Measurements from ENCODE around the gene LAMP1.
"Not testable (repeated sequence)": the region's sequence is repeated elsewhere in the genome, so short reads cannot be mapped to it uniquely, and the experiment has no call there.

LAMP1 gene, protein sequence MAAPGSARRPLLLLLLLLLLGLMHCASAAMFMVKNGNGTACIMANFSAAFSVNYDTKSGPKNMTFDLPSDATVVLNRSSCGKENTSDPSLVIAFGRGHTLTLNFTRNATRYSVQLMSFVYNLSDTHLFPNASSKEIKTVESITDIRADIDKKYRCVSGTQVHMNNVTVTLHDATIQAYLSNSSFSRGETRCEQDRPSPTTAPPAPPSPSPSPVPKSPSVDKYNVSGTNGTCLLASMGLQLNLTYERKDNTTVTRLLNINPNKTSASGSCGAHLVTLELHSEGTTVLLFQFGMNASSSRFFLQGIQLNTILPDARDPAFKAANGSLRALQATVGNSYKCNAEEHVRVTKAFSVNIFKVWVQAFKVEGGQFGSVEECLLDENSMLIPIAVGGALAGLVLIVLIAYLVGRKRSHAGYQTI

DNA sequence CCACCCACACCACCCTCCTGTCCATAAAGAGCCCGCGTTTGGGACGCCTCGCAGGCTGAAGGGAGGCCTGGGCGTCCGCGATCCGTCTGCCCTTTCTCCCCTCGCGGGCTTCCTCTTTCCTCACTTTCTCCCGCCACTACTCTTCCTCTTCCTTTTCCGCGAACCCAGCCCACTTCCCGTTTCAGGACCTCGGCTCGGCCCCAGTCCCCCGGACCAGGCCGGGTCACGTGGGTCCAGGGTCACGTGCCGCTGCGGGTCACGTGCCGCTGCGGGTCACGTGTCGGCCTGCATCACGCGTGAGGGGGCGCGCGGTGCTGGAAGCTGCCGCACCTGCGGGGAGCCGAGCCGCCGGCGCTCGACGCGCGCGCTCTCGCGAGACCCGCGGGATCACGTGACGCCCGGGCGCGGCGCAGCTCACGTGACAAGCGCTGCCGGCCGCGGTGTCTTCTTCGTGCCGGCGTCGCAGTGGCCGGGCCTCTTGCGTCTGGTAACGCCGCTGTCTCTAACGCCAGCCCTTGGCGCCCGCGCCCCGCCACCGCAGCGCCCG, at the start of gene LAMP1:
Gene LAMP1, plus strand, starts transcription at position 417 of the 547 bp plus-strand sequence. CDS start 196 bp downstream, outside the sequence.
- H3K9me3 ChIP-seq (ENCODE audit: control insufficient read depth in 1 of 2, low read length in 2 of 2) = no peaks in the 10 kb centered on the region
- peaks cover 3 to 8% of the 10 kb centered on the region in 2 donors for H3K27me3 ChIP-seq (ENCODE audit: control insufficient read depth in 1 of 2, insufficient read depth in 2 of 2, low read length in 2 of 2)
- H3K9ac ChIP-seq (ENCODE audit: low read depth in 1 of 2, low read length in 2 of 2) = peak within 1 kb of the TSS; percentile 75 to 95
- H3K27ac ChIP-seq (ENCODE audit: low read depth, low read length) = peak within 1 kb of the TSS; percentile 67
- no peaks in the 10 kb centered on the region for H3K36me3 ChIP-seq (ENCODE audit: control insufficient read depth in 1 of 2, insufficient read depth in 2 of 2, low read length in 2 of 2)
- peak within 1 kb of the TSS; percentile 94 for H3K4me3 ChIP-seq (ENCODE audit: low read depth in 1 of 2, low read length in 2 of 2)
- H3K4me1 ChIP-seq (ENCODE audit: control insufficient read depth in 1 of 2, insufficient read depth in 2 of 2, low read length in 2 of 2) = peaks cover 2 to 15% of the 10 kb centered on the region in 2 donors

DNA sequence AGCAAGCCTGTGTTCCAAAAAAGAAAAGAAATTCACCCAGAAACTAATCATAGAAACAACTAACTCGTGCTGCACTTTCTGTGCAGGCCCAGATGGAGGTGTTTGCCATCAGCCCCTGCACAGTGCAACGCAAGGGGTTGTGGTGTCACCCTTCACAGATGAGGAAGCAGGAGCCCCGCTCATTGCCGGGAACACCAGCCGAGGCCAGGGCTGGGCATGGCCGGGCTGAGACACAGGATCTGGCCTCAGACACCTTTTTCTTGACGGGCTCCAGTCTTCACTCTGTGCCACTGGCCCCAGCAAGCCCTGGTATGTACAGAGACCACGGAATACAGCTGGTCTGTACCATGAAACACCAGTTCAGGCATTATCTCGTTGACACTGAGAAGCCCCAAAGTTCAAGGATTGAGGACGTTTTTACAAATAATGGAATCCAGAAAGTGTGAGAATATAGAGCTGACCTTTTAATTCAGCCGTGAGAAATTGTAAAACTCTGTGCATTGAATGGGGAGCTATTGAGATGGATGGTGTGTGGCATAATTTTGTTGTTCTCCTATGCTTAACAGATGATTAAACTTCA, 44.4 kb upstream of the LAMP1 start:
- H3K4me3 ChIP-seq (ENCODE audit: low read depth in 1 of 2, low read length in 2 of 2) = no peak overlapping the region
- H3K4me1 ChIP-seq (ENCODE audit: control insufficient read depth in 1 of 2, insufficient read depth in 2 of 2, low read length in 2 of 2) = no peaks in the 10 kb centered on the region
- H3K27ac ChIP-seq (ENCODE audit: low read depth, low read length) = no peak overlapping the region
- no peaks in the 10 kb centered on the region for H3K27me3 ChIP-seq (ENCODE audit: control insufficient read depth in 1 of 2, insufficient read depth in 2 of 2, low read length in 2 of 2)
- H3K9me3 ChIP-seq (ENCODE audit: control insufficient read depth in 1 of 2, low read length in 2 of 2) = no peaks in the 10 kb centered on the region
- no peak overlapping the region for H3K9ac ChIP-seq (ENCODE audit: low read depth in 1 of 2, low read length in 2 of 2)
- peaks cover 45 to 90% of the 10 kb centered on the region in 2 donors for H3K36me3 ChIP-seq (ENCODE audit: control insufficient read depth in 1 of 2, insufficient read depth in 2 of 2, low read length in 2 of 2)

DNA sequence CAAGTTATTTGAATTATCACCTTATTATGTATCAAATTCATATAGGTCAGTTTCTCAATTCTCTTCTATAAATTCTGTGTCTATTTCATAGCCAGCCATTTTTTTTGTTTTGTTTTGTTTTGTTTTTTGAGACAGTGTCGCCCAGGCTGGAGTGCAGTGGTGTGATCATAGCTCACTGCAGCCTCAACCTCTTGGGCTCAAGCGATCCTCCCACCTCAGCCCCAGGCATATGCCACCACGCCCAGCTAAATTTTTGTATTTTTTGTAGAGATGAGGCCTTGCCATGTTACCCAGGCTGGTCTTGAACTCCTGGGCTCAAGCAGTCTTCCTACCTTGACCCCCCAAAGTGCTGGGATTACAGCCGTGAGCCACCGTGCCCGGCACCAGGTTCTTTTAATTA, 39.1 kb upstream of the LAMP1 start:
- H3K9me3 ChIP-seq (ENCODE audit: control insufficient read depth in 1 of 2, low read length in 2 of 2); H3K9ac ChIP-seq (ENCODE audit: low read depth in 1 of 2, low read length in 2 of 2); H3K27me3 ChIP-seq (ENCODE audit: control insufficient read depth in 1 of 2, insufficient read depth in 2 of 2, low read length in 2 of 2); H3K4me3 ChIP-seq (ENCODE audit: low read depth in 1 of 2, low read length in 2 of 2); H3K27ac ChIP-seq (ENCODE audit: low read depth, low read length); H3K4me1 ChIP-seq (ENCODE audit: control insufficient read depth in 1 of 2, insufficient read depth in 2 of 2, low read length in 2 of 2): not testable (repeated sequence)
- peaks cover 39 to 79% of the 10 kb centered on the region in 2 donors for H3K36me3 ChIP-seq (ENCODE audit: control insufficient read depth in 1 of 2, insufficient read depth in 2 of 2, low read length in 2 of 2)

DNA sequence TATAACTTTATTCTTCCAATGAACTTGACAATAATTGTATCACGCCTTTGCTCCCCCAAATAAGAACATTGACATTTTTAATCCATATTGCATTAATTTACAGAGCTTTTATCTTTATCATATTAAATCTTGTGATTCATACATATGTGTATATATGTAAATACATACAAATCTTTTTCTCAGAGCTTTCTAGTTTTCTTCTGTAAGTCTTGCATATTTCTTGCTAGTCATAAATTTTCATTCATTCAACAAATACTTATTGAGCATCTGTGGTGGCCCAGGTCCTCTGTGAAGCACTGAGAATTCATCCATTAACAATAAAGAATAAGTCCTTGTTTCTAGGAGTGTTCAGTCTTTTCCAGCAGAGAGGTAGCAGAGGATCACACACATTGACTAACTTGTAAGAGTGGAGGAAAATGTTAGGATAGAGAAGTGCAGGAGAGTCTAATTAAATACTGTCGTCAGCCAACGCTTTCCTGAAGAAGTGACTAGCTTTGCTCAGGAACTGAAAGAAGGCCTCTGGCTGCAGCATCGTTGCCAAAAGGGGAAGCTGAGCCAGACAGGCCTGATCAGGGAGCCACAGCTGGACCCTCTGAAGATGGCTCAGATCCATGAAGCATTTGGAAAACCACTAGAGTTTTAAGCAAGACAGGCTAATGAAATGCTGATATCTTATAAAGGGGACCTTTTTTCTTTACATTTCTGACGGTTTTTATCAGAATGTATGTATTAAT, 38.6 kb upstream of the LAMP1 start:
- Histone ChIP-seq H3K4me1 (ENCODE audit: control insufficient read depth in 1 of 2, insufficient read depth in 2 of 2, low read length in 2 of 2) (no peaks in the 10 kb centered on the region), H3K9me3 (ENCODE audit: control insufficient read depth in 1 of 2, low read length in 2 of 2) (no peaks in the 10 kb centered on the region), H3K4me3 (ENCODE audit: low read depth in 1 of 2, low read length in 2 of 2) (no peak overlapping the region), H3K9ac (ENCODE audit: low read depth in 1 of 2, low read length in 2 of 2) (no peak overlapping the region), H3K36me3 (ENCODE audit: control insufficient read depth in 1 of 2, insufficient read depth in 2 of 2, low read length in 2 of 2) (peaks cover 39 to 78% of the 10 kb centered on the region in 2 donors), H3K27me3 (ENCODE audit: control insufficient read depth in 1 of 2, insufficient read depth in 2 of 2, low read length in 2 of 2) (no peaks in the 10 kb centered on the region), H3K27ac (ENCODE audit: low read depth, low read length) (no peak overlapping the region)

DNA sequence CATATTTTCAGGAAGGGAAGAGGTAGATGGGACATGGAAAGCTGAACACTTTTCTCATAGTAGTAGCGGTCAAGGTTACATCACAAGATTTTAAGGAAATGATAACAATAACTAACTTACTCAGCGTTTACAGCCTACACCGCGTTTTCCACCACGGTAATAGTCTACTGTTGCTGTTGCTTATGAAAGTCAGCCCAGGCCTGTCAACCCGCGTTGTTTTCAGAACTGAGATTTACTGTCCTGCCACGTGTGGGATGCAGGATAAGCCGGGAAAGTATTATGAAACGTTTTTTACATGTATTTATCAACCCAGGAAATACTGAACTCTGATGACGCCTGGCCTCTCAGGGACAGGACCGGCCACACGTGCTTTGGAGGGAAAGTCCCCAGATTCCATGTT, 36.0 kb upstream of the LAMP1 start:
- H3K9ac ChIP-seq (ENCODE audit: low read depth in 1 of 2, low read length in 2 of 2) = no peak overlapping the region
- no peaks in the 10 kb centered on the region for H3K27me3 ChIP-seq (ENCODE audit: control insufficient read depth in 1 of 2, insufficient read depth in 2 of 2, low read length in 2 of 2)
- no peak overlapping the region for H3K27ac ChIP-seq (ENCODE audit: low read depth, low read length)
- H3K9me3 ChIP-seq (ENCODE audit: control insufficient read depth in 1 of 2, low read length in 2 of 2) = no peaks in the 10 kb centered on the region
- H3K4me3 ChIP-seq (ENCODE audit: low read depth in 1 of 2, low read length in 2 of 2) = no peak overlapping the region
- H3K36me3 ChIP-seq (ENCODE audit: control insufficient read depth in 1 of 2, insufficient read depth in 2 of 2, low read length in 2 of 2) = peaks cover 29 to 64% of the 10 kb centered on the region in 2 donors
- H3K4me1 ChIP-seq (ENCODE audit: control insufficient read depth in 1 of 2, insufficient read depth in 2 of 2, low read length in 2 of 2) = no peaks in the 10 kb centered on the region

DNA sequence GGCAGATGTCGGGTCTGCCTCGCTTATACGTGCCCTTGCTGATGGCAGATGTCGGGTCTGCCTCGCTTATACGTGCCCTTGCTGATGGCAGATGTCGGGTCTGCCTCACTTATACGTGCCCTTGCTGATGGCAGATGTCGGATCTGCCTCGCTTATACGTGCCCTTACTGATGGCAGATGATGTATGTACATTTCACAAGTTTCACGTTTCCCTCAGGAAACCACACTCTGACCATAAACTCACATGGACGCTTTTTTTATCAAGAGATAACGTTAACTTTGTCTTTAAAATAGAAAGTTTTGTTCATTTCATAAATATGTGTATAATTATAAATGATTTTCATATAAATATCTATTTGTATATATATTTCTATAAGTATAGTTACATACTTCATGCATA, 34.0 kb upstream of the LAMP1 start:
- not testable (repeated sequence) for H3K4me3 ChIP-seq (ENCODE audit: low read depth in 1 of 2, low read length in 2 of 2); H3K27me3 ChIP-seq (ENCODE audit: control insufficient read depth in 1 of 2, insufficient read depth in 2 of 2, low read length in 2 of 2); H3K27ac ChIP-seq (ENCODE audit: low read depth, low read length); H3K4me1 ChIP-seq (ENCODE audit: control insufficient read depth in 1 of 2, insufficient read depth in 2 of 2, low read length in 2 of 2); H3K9ac ChIP-seq (ENCODE audit: low read depth in 1 of 2, low read length in 2 of 2); H3K9me3 ChIP-seq (ENCODE audit: control insufficient read depth in 1 of 2, low read length in 2 of 2)
- H3K36me3 ChIP-seq (ENCODE audit: control insufficient read depth in 1 of 2, insufficient read depth in 2 of 2, low read length in 2 of 2) = peaks cover 30 to 52% of the 10 kb centered on the region in 2 donors

DNA sequence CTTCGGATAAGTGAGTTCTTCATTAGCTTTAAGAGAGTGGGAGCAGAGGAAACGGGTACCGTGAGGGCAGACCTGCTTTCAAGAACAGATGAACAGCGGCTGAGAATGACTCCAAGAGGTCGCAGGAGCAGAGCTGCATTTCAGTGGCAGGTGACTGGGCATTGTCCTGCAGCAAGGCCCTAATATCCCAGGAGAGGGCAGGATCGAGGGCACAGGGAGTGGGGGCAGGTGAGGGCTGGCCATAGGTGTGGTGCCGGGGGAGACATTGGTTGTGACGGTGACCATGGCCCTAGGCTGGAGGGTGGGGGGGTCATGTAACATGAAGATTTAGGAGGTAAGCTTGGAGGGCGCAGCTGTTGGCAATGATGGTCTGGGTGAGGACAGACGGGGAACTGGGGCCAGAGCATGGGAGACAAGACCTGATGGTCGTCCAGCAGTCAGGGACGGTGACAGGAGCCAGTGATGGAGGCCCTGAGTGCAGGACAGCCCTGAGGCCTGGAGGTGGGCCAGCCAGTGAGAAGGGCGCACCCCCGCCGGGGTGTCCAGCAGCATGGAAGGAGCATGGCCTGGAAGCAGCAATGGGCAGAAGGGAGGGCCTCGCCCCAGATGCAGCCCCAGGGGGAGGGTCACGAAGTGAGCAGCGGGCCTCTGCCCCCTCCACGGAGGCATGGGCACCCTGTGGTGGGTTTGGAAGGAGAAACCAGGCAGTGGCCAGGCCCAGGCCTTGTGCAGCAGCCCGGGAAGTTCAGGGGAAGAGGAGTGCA, 29.2 kb upstream of the LAMP1 start:
- Histone ChIP-seq H3K4me1 (ENCODE audit: control insufficient read depth in 1 of 2, insufficient read depth in 2 of 2, low read length in 2 of 2) (no peaks in the 10 kb centered on the region), H3K4me3 (ENCODE audit: low read depth in 1 of 2, low read length in 2 of 2) (no peak overlapping the region), H3K9ac (ENCODE audit: low read depth in 1 of 2, low read length in 2 of 2) (no peak overlapping the region), H3K27ac (ENCODE audit: low read depth, low read length) (no peak overlapping the region), H3K27me3 (ENCODE audit: control insufficient read depth in 1 of 2, insufficient read depth in 2 of 2, low read length in 2 of 2) (no peaks in the 10 kb centered on the region), H3K9me3 (ENCODE audit: control insufficient read depth in 1 of 2, low read length in 2 of 2) (no peaks in the 10 kb centered on the region), H3K36me3 (ENCODE audit: control insufficient read depth in 1 of 2, insufficient read depth in 2 of 2, low read length in 2 of 2) (peaks cover 4 to 15% of the 10 kb centered on the region in 2 donors)

DNA sequence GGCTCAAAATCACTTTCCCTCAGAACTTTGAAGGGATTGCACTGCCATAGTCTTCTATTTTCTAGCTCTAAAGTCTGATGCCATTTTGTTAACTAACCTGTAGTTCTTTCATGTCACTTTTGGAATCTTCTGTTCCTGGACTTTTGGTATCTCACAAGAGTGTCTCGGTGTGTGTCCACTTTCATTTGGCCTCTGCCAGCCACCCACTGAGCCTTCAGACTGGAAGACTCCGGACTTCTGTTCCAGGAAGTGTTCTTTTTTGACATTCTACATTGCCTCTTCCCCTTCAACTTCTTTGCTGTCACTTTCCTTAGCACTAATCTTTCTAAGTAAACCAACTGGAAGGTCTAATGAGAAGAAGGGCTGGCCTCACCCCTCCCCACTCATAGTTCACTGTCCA, 25.0 kb upstream of the LAMP1 start:
- no peaks in the 10 kb centered on the region for H3K9me3 ChIP-seq (ENCODE audit: control insufficient read depth in 1 of 2, low read length in 2 of 2)
- H3K9ac ChIP-seq (ENCODE audit: low read depth in 1 of 2, low read length in 2 of 2) = no peak overlapping the region
- H3K36me3 ChIP-seq (ENCODE audit: control insufficient read depth in 1 of 2, insufficient read depth in 2 of 2, low read length in 2 of 2) = peaks cover 0 to 3% of the 10 kb centered on the region in 2 donors
- H3K4me1 ChIP-seq (ENCODE audit: control insufficient read depth in 1 of 2, insufficient read depth in 2 of 2, low read length in 2 of 2) = no peaks in the 10 kb centered on the region
- no peak overlapping the region for H3K27ac ChIP-seq (ENCODE audit: low read depth, low read length)
- no peaks in the 10 kb centered on the region for H3K27me3 ChIP-seq (ENCODE audit: control insufficient read depth in 1 of 2, insufficient read depth in 2 of 2, low read length in 2 of 2)
- H3K4me3 ChIP-seq (ENCODE audit: low read depth in 1 of 2, low read length in 2 of 2) = no peak overlapping the region

DNA sequence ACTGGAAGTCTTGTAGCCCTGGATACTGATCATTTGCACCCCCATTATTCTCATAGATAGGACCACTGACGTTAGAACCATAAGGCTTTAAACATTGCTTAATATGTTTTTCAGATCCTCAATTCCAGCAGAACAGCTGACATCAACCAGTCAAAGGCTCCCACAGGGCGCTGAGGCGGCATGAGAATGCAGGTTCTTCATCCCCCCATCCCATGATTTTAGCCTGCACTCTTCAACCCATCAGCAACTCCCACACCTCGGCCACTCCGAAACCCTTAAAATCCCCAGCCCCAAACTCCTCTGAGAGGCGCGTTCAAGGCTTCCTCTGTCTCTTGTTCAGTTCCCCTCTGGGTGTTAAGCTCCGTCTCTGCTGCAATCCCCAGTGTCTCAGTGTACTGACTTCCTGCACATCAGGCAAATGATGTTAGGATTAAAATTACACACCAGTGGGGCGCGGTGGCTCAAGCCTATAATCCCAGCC, 24.3 kb upstream of the LAMP1 start:
- no peak overlapping the region for H3K9ac ChIP-seq (ENCODE audit: low read depth in 1 of 2, low read length in 2 of 2)
- no peak overlapping the region for H3K4me3 ChIP-seq (ENCODE audit: low read depth in 1 of 2, low read length in 2 of 2)
- H3K27ac ChIP-seq (ENCODE audit: low read depth, low read length) = no peak overlapping the region
- H3K9me3 ChIP-seq (ENCODE audit: control insufficient read depth in 1 of 2, low read length in 2 of 2) = no peaks in the 10 kb centered on the region
- H3K4me1 ChIP-seq (ENCODE audit: control insufficient read depth in 1 of 2, insufficient read depth in 2 of 2, low read length in 2 of 2) = no peaks in the 10 kb centered on the region
- no peaks in the 10 kb centered on the region for H3K27me3 ChIP-seq (ENCODE audit: control insufficient read depth in 1 of 2, insufficient read depth in 2 of 2, low read length in 2 of 2)
- peaks cover 0 to under 1% of the 10 kb centered on the region in 2 donors for H3K36me3 ChIP-seq (ENCODE audit: control insufficient read depth in 1 of 2, insufficient read depth in 2 of 2, low read length in 2 of 2)

Measured in duodenal mucosa (tissue), 2 donors.